GM18867 (cell line): ENCODE data around the gene TNNT1.

ENCODE experiments used
- ATAC-seq: cut with Tn5 transposase; IDR thresholded peaks from one replicate; pipeline ENCODE4 v1.9.1; 2021; ENCODE audit warnings: mild to moderate bottlenecking, moderate library complexity; ENCODE audit not compliant: unreplicated experiment

Gene TNNT1

DNA sequence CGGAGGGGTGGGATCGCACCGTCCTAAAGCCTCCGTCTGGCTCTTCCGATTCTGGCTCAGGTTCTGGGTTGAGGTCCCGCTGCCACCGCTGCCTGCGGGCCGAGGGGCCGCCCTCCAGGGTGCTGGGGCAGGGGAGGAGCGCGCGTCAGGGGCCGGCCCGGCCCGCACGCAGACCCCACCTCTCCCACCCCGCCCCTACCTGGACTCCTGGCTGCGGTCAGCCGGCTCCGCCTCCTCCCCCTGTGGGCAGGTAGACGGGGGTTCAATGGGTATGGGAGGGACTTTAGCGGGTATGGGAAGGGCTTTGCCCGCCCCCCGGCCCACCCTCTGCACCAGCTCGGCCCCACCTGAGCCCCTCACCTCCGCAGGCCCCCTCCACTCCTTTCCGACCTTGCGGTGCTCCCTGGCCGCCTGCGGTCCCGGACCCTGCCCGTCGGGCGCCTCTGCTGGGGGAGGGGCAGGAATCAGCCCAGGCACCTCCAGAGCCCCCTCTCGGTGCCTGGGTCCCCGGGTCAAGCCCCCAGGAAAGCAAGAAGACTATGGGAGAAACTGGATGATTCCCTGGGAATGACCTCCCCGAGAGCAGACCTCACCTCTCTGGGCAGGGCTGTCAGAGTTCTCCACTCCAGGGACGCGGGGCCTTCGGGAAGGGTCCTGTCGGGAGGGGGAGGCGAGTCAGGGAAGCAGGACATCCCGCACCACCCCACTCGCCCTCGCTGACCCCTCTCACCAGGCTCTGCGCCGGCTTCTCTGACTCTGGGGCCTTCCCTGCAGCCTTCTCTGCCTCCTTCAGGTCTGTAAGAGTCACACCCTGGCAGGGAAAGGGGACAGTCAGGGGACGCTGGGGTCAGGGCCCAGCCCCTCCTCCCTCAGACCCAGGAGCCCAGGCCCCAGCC lies 56.3 kb downstream of the TNNT1 start:
- no peak for ATAC-seq

DNA sequence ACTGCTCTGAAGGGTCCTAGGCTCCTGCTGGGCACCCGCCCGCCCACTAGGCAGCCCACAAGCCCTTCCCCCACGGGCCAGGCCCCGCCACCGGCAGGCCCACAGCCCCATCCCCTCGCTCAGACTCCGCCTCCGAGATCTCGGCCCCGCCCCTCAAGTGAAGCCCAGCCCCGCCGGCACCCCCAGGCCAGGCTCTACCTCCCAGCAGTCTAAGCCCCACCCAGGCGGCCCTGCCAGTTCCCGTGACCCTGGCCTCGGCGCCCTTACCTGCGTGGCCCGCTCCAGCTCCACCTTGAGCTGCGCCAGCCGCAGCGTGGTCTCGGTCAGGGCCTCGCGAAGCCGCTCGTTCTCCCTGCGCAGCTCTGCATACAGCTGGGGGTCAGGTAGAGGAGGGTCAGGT lies 57.1 kb downstream of the TNNT1 start:
- ATAC-seq, result no peak

DNA sequence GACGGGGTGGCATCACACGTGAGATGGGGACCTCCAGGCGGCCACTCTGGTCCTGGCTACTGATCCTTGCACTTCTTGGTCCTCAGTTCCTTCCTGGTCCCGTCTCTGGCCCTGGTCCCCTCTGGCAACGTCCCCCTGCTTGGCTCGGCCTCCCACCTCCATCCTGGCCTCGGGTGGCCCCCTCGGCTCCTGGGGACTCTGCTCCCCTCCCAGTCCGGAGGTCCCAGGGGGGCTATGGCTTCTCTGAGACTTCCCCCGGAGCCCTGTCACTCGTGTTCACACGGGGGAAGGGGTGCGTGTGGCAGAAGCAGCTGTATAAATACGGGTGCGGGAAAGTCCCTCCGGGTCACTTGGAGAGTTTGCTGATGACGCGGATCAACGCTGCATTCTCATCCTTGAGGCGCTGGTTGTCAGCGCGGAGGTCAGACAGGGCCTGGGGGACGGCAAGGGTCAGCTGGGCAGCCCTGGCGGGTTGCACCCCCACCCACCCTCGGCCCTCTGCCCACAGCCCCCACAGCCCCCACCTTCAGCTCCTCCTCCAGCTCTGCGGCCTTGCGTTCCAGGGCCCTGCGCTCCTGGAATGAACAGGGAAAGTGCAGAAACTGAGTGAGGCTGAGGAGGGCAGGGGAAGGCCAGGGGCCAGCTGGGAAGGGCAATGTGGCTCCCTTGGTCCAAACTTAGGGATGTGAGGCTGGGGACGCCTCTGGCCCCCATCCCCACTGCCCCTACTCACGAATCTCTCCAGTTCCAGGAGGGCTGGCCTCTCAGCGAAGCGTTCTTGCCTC lies 57.7 kb downstream of the TNNT1 start:
- ATAC-seq, result no peak

DNA sequence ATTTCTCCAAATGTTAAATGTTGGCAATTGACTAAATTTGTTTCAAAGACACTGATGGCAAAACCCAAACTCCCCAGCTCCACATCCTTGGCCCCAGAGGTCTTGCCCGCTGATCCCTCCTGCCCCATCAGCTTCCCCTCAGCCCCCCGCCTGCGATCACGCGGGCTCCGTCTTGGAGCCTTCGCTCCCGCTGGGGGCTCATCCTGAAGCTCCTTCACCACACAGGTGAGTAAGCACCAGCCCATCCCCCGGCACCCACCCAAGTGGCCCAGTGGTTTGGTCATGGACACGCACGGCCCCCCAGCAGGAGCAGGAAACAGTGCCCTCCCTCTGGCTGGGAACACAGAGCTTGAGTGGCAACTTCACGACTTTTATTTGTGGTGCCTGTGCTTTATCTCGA lies 58.4 kb downstream of the TNNT1 start:
- ATAC-seq, result no peak

DNA sequence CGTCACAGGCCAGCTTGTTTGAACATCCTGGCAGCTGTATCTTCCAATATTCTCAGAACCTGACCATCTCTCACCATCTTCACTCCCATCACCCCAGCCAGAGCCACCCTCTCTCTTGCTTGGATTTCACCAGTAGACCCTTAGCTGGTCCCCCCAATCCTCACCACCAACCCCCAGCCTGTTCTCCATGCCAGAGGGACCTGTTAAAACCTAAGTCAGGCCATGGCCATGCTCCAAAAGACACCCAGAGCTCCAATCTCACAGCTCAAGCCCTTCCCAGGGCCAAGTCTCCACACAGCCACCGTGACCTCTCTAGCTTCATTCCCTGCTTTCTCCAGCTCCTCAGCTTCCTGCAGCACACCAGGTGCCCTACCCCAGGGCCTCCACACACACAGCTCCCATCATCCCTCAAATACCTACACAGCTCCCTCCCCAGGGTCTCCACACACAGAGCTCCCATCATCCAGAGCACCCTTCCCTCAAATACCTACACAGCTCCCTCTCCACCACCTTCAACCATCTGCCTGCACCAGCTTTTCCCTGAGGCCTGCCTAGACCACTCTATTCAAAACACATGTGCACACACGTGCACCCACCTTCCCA lies 59.6 kb downstream of the TNNT1 start:
- ATAC-seq, result no peak

DNA sequence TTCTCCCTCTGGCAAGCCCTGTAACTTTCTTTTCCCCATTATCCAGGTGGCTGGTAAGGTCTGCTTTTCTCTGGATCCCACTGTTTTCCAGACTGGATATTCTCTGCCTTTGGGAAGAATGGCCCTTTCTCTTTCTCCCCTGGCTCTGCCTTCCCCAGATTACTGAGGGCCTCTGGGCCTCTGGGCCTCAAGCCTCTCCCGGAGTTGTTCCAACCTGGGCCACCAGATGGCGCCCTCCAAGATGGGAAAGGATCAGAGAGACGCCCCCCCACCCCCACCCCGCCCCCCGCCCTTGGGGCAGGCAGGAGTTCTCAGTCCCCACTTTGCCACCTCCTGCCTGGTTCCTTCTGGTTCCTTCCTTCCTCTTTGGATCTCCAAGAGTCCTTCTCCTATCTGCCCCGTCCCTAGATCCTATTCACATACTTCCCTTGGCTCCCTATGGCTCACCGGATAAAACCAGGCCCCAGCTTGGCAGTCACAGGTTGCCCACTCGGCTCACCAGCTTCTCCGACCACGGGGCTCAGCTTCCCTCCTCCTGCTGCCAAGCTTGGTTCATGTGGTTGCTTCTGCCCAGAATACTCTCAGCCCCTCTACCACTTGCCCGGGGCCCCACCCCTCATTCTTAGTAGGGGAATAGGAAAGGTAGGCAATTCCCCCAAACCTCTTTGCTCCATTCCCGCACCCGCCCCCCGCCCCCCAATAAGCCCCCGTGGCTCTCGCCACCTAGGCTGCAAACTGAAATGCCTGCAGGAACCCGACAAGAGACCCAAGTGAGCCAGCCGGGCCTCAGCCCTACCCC lies 60.3 kb downstream of the TNNT1 start:
- no peak for ATAC-seq

DNA sequence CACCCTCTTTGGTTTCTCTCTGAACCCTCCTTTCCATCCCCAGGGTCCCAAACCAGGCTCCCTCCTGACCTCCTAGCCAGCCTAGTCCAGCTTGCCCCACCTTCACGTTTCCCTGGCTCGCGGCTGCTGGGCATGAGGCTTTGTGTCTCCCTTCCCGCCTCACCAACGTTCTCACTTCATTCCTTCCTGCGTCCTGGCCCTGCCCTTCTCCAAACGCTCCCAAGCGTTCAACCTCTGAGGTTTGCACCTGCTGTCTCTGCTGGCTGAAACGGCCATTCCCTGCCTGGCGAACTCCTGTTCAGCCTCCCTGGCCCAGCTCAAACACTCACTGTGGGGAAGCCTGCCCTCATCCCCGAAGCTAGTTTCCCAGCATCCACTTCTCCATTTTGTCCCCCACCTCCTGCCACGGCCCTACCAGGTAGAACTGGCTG lies 61.0 kb downstream of the TNNT1 start:
- no peak for ATAC-seq

DNA sequence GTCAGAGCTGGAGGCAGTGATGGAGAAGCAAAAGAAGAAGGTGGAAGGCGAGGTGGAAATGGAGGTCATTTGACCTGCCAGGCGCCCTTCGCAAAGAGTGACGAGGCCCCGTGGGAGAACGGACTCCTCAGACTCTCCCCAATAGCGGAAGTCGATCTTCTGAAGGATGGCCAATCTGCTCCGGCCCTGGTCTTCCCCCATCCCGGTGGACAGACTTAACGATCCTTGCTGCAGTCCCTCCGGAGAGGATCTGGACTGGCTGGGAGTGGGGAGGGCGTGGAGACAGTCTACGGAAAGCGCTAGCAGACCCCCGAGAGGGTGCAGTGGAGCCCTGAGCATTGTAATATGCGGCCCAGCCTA lies 61.5 kb downstream of the TNNT1 start:
- no peak for ATAC-seq

DNA sequence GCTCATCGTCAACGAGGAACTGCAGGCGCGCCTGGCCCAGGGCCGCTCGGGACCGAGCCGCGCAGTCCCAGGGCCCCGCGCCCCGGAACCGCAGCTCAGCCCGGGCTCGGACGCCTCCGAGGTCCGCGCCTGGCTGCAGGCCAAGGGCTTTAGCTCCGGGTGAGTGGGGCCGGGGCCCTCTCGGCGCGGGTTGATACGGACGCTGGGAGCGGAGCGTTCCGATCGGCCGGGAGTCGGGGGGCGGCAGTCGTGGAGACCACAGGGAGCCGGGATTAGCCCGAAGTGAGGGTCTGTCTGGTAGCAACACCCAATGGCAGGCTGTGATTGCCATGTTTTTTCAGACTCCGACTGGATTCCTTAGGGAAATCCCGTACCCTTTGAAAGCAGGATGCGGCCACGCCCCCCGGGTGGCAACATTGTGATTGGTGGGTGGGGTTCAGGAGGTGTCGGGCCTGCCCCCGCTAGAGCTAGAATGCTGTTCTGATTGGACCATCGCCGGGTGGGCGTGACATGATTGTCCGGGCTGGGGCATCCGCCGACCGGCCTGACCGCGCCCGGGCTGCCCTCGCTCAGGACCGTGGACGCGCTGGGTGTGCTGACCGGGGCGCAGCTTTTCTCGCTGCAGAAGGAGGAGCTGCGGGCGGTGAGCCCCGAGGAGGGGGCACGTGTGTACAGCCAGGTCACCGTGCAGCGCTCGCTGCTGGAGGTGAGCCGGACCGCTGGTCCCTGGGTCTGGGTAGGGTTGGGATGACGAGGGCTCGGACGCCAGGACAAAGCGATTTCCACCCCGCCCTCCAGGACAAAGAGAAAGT lies 62.1 kb downstream of the TNNT1 start:
- ATAC-seq, result no peak

DNA sequence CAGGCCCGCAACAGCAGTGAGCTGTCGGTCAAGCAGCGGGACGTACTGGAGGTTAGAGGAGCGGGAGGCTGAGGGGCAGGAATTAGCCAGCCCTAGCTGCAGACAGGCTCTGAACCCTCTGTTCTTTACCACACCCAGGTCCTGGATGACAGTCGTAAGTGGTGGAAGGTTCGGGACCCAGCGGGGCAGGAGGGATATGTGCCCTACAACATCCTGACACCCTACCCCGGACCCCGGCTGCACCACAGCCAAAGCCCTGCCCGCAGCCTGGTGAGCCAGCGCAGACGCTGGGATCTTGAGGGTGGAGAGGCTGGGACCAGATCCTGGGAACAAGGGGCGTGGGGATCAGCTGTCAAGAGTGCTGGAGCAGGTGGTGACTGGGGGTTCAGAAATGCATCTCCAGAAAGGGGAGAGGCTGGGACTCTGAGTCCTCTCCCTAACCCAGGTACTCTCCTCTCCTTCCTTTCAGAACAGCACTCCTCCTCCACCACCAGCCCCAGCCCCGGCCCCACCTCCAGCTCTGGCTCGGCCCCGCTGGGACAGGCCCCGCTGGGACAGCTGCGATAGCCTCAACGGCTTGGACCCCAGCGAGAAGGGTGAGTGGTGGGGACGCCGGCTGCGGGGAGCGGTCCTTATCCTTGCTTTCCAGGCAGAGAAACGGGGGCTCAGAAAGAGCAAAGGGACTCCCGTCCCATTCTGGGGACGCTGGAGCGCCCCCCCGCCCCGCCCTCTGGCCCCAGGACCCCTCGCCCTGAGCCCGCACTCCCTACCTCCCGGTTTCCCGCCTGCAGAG lies 62.9 kb downstream of the TNNT1 start:
- ATAC-seq, result no peak

DNA sequence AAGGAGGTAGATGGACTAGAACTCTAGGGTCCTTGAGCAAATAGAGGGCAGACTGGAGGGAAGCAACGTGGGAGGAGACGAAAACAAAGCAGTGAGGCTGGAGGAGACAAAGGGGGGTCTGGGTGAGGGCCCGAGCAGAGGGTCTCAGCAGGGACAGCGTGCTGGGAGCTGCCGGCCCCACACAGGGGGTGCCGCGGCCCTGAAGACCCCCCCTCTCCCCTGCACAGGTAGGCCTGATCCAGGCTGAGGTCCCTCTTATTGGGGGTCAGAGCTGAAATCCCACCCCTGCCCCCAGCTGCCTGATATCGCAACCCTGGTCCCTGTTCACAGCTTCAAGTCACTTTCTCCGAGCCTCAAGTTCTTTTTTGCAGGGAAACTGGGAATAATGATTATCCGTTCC lies 64.6 kb downstream of the TNNT1 start:
- no peak for ATAC-seq

DNA sequence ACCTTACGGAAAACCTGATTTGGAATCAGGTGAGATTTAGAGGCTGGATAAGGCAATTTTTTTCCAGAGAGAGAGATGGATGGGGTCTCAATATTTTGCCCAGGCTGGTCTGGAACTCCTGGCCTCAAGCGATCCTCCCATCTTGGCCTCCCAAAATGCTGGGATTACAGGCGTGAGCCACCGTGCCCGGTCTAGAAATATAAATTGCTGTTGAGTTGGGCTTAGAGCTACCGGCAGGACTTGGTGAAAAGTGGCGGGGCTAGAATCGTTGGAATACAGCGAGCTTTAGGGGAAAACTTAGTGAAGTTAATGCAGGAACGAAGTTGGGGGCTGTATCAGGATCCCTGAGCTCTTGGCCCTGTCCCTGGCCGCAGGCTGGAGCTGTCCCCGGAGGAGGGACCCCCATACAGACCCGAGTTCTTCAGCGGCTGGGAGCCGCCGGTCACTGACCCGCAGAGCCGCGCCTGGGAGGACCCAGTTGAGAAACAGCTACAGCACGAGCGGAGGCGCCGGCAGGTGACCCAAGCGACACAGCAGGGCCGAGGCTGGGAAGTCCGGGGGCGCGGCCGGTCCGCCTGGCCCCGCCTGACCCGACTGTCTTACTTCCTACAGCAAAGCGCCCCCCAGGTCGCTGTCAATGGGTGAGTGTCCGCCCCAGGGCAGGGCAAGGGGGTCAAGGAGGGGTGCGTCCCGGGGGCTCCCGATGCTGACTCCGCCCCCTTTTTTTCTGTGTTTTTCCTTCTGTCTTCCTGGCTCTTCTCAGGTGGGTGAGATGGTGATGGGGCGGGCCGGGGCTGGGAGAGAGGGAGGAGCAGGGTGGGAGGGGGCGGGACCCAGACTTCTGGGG lies 65.8 kb downstream of the TNNT1 start:
- no peak for ATAC-seq
